HG03159 (cell line): ENCODE measurements around the gene ATP6V0C.
A peak's percentile ranks its signal among the peaks of the same experiment; 100 is the strongest.
"Not testable (repeated sequence)": the region's sequence is repeated elsewhere in the genome, so short reads cannot be mapped to it uniquely, and the experiment has no call there.

Experiments
- ATAC-seq: cut with Tn5 transposase; IDR thresholded peaks from one replicate; pipeline ENCODE4 v1.9.1; 2021; ENCODE audit warnings: mild to moderate bottlenecking, moderate library complexity; ENCODE audit not compliant: unreplicated experiment

ATP6V0C gene

DNA sequence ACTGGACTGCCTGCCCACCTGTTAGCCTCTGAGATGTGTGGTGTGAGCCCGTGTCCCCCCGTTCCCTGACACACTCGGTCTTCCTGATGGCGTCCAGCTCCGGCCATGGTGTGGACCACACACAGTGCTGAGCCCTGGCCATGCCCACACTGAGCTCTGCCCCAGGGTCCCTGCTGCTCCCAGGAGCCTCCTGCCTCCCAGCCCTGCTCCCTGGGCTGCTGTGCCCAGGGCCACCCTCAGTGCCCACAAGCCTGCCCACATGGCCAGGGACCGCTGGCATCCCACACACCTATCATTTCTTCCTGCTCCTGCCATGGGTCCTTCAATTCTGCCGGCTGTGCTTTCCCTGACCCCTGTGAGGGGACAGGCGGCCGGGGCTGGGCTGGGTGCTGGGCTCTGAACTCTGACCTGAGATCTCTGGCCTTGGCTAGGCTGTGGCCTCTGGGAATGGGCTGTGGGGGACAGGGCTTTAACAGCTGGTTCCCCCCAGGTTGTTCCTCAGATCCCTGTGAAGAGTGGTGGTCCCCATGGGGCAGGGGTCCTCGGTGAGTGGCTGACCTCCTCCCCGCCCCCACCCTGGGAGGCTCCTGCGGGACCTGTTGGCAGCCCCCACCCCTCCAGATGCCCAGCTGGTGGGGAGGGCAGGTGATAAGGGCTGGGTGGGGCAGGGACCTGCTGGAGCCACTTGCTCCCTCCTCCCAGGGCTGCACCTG, 13.5 kb downstream of the ATP6V0C start:
- no peak for ATAC-seq

DNA sequence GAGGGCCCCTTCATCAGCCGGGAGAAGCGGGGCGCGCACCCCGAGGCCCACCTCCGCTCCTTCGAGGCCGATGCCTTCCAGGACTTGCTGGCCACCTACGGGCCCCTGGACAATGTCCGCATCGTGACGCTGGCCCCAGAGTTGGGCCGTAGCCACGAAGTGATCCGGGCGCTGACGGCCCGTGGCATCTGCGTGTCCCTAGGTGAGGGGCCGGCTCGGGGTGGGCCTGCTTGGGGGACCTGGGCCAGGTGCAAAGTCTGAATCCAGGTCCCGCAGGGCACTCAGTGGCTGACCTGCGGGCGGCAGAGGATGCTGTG, 14.0 kb downstream of the ATP6V0C start:
- no peak for ATAC-seq

DNA sequence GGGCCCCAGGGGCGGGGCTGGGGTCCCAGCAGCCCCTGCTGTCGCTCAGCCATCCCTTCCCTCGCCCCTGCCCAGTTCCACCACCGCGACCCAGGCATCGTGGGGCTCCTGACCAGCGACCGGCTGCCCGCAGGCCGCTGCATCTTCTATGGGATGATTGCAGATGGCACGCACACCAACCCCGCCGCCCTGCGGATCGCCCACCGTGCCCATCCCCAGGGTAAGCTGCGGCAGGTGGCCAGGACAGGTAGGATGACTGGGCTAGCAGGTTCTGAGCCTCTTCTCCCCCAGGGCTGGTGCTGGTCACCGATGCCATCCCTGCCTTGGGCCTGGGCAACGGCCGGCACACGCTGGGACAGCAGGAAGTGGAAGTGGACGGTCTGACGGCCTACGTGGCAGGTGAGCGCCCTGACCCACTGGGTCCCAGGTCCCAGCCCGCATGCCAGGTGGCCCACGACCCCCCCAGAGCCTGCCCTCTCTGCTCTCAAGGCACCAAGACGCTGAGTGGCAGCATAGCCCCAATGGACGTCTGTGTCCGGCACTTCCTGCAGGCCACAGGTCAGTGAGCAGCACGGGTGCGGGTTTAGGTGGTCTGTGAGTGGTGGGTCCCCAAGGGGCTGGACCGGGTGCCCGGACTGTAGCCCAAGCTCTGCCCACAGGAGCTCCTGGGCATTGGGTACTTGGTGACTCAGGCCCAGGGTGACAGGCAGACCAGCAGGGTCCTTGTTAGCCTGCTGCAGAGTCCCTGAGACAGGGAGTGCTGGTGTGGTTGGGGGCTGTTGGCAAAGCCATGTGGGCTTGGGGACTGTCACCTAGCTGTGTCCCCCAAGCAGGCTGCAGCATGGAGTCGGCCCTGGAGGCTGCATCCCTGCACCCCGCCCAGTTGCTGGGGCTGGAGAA, 14.7 kb downstream of the ATP6V0C start:
- ATAC-seq, result no peak

- ATAC-seq, result no peak
Observed at GRCh38 chr16:2529061-2529931, 15.5 kb downstream of the ATP6V0C start.

GRCh38 chr16:2529961-2530628, 16.3 kb downstream of the ATP6V0C start:
- ATAC-seq, result no peak

DNA sequence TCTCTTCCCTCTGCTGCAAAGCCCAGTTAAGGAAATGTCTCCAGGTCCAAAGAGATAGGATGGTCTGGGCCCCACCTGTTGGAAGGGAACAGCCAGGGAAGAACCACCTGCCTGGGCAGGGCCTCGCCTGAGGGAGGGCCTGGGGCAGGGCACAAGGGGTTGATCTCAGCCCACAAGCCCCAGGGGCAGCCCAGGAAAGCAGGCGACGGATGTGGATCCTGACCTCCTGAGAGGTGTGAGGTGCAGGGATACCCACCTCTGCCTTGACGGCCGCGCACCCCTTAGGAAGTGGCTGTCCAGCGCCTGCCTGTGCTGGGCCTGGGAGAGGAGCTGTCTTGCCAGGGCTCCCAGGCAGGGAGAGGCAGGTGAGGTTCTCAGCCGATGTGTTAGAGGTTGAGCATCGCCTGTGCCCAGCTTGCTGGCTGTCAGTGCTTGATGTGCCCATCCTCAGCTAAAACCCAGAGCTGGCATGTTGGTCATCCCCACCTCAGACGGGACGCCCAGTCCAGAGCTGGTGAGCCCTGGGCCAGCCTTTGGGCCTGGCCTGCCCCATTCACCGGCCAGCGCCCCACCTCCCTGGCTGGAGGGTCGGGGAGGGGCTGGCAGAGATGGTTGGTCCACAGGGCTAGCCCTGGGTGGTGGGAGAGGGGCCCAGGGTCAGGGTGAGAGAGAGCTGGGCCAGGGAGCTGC, 17.0 kb downstream of the ATP6V0C start:
- no peak for ATAC-seq

- peak; percentile 2 for ATAC-seq
Observed at GRCh38 chr16:2531371-2531695, 17.6 kb downstream of the ATP6V0C start, which contains the start of gene CEMP1. CEMP1 (minus strand) TSS chr16:2531408; CDS start chr16:2531073, 335 bp downstream.

DNA sequence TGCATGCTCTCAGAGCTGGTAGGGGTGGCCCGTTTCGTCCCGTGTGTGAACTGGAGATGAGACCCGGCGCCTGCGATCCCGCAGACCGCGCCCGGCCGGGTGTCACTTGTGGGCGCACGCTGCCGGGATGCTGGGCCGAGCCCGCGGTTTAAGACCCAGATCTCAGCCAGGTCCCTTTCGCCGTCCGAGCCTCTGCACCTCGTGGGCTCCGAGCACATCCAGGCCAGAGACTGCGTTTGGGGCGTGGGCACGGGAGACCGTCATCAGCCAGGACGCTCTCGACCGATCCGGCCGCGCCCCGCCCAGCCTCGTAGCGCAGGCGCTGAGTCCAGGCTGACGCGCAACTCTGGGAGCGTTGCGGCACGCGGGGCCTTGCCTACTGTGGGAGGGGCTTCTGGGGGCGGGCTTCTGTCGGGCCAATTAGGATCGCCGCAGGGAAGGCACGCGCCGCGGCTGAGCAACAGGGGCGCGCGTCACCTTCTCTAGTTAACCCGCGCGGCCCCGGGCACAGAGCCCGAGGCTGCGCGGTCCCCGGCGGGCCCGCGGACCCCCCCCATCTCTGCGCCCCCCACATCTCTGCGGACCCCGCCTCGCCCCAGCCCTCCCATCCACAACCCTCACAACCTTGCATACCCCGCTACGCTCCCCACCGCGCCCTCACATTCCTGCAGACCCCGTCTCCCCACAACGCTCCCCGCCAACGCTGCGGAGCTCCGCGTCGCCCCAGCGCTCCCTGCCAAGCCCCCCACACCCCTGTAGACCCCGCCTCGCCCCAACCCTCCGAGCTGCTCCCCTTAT, 18.1 kb downstream of the ATP6V0C start:
- ATAC-seq, result peak; percentile 82

- ATAC-seq, result no peak
Observed at GRCh38 chr16:2532494-2533141, 18.9 kb downstream of the ATP6V0C start.

DNA sequence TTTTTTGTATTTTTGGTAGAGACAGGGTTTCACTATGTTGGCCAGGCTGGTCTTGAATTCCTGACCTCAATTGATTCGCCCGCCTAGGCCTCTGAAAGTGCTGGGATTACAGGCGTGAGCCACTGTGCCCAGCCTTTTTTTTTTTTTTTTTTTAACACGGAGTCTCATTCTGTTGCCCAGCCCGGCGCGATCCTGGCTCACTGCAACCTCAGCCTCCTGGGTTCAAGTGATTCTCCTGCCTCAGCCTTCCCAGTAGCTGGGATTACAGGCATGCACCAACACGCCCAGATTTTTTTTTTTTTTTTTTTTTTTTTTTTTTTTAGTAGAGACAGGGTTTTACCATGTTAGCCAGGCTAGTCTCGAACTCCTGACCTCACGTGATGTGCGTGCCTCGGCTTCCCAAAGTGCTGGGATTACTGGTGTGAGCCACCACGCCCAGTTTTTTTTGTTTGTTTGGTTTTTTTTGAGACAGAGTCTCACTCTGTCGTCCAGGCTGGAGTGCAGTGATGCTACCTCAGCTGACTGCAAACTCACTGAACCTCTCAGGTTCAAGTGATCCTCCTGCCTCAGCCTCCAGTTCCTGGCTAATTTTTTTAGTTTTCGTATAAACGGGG, 19.5 kb downstream of the ATP6V0C start:
- ATAC-seq, result not testable (repeated sequence)

GRCh38 chr16:2533912-2534311, 20.2 kb downstream of the ATP6V0C start:
- ATAC-seq, result no peak

DNA sequence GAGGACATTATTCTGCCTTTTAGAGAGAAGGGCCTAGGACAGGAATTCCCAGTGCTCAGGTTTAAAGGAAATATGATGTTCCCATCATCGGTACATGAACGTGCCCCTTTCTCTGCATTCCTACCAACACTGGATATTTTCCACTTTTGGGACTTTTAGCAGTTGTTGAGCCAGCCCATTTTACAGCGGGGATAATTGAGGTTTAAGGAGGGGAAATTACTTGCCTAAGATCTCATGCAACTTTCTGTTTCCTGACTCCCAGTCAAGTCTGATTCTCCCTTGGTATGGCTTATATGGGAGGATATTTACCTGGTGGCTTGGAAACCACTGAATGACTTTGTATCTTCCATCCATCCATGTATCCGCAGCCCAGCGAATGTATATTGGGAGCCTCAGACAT, 20.6 kb downstream of the ATP6V0C start:
- not testable (repeated sequence) for ATAC-seq

DNA sequence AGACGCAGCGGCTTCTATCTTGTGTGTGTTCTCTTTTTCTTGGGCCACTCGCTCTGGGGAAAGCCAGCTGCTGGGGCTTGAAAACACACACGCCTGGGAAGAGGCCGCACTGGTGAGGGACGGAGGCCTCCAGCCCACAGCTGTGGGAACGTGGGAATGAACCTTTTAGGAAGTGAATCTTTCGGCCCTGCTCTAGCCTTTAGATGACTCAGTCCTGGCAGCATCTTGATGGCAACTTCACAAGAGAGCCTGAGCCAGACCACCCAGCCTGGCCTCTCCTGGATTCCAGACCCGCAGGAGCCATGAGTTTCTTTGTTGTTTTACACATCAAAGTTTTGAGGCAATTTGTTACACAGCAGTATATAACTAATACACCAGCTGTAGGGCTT, 21.9 kb downstream of the ATP6V0C start:
- no peak for ATAC-seq

- peak; percentile 78 for ATAC-seq
Observed at GRCh38 chr16:2537451-2538379, 24.0 kb downstream of the ATP6V0C start, which contains the start of gene PDPK1. PDPK1 (plus strand) TSS chr16:2538021; CDS start chr16:2538113, 92 bp downstream.

DNA sequence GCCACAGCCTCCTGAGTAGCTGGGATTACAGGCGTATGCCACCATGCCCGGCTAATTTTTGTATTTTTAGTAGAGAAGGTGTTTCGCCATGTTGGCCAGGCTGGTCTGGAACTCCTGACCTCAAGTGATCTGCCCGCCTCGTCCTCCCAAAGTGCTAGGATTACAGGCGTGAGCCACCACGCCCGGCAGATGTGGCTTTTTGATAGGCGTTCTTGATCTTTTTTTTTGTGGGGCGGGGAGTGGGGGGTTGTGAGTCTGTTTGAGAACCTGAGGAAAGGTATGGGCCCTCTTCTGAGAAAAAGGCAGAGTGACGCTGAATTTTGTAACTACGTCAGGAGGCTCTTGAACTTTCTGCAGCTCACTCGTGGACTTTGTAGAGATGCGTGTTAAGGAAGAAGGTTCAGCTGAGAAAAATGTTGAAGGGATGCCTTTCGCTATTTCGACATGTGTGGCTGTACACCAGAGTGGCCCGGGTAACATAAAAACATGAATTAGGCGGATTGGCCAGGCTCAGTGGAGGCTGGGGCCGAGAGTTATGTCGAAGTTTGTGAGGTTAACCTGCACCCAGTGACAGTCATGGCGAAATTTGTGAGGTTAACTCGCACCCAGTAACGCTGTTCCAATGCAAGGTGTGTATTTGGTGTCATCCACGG, 25.6 kb downstream of the ATP6V0C start:
- ATAC-seq, result not testable (repeated sequence)

GRCh38 chr16:2539845-2540458, 26.2 kb downstream of the ATP6V0C start:
- not testable (repeated sequence) for ATAC-seq
